Measurements from ENCODE around the gene DST.
A peak's percentile ranks its signal among the peaks of the same experiment; 100 is the strongest.
"Not testable (repeated sequence)": the region's sequence is repeated elsewhere in the genome, so short reads cannot be mapped to it uniquely, and the experiment has no call there.

The DST gene

DNA sequence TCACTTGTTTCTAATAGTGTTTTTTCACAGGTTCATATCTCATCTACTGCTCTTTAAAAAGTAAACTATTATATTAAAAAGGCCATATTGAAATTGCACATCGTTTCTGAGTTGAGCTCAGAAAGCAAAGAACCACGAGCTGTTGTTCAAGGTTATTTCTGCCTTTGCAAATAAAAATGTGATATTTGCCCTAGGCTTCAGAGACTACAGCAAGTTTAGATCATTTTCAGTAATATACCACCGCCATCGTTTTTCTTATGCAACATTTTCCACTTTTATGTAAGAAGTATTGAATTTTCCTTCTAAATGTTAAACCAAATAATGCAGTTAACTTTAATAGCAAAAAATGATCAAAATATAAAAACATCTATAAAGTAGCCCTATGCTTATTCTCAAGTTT is 71.1 kb downstream of the DST start:
- DNase-seq (ENCODE audit: low spot score), result no peak

DNA sequence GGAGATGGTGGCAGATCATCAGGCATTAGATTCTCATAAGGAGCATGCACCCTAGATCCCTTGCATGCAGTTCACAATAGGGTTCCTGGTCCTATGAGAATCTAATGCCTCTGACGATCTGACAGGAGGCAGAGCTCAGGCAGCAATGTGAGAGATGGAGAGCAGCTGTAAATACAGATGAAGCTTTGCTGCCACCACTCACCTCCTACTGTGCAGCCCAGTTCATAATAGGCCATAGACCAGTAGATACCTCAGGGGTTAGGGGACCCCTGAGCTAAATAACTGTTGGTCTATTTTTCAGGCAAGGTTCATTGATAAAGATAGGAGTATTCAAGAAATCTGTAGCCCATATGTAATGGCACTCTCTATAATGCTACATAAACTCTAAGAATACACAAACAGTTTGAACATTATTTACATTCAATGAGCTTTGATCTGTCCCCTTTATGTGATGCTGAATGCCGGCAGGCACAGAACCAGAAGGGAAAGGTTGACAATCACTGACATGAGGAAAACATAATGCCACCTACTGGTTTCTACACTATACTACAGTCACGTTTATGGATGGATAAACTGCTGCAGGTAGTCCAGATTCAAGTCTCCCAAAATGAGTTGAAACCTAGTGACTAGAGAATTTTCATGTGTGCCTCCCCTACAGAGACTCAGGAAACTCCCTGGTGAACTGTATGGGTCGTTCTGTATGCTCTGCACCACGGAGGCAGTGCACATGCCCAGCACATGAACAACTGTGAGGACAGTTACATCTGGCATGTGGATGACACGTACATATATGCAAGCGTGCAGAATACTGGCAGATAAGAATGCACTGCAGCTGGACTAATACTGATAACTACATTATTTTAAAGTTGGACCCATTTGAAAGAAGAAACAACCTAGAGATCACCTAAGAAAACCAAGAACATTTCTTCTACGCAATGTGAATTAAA is 72.0 kb downstream of the DST start:
- peak; percentile 66 for DNase-seq (ENCODE audit: low spot score)

GRCh38 chr6:56567501-56567900 is 75.2 kb downstream of the DST start:
- DNase-seq (ENCODE audit: low spot score), result no peak

DNA sequence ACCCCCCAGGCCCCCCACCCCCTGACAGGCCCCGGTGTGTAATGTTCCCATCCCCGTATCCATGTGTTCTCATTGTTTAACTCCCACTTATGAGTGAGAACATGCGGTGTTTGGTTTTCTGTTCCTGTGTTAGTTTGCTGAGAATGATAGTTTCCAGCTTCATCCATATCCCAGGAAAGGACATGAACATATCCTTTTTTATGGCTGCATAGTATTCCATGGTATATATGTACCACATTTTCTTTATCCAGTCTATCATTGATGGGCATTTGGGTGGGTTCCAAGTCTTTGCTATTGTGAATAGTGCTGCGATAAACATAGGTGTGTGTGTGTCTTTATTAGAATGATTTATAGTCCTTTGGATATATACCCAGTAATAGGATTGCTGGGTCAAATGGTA is 80.0 kb downstream of the DST start:
- not testable (repeated sequence) for DNase-seq (ENCODE audit: low spot score)

- no peak for DNase-seq (ENCODE audit: low spot score)
Observed at GRCh38 chr6:56556751-56557540, 85.7 kb downstream of the DST start.

GRCh38 chr6:56555438-56555872 is 87.2 kb downstream of the DST start:
- DNase-seq (ENCODE audit: low spot score), result no peak

DNA sequence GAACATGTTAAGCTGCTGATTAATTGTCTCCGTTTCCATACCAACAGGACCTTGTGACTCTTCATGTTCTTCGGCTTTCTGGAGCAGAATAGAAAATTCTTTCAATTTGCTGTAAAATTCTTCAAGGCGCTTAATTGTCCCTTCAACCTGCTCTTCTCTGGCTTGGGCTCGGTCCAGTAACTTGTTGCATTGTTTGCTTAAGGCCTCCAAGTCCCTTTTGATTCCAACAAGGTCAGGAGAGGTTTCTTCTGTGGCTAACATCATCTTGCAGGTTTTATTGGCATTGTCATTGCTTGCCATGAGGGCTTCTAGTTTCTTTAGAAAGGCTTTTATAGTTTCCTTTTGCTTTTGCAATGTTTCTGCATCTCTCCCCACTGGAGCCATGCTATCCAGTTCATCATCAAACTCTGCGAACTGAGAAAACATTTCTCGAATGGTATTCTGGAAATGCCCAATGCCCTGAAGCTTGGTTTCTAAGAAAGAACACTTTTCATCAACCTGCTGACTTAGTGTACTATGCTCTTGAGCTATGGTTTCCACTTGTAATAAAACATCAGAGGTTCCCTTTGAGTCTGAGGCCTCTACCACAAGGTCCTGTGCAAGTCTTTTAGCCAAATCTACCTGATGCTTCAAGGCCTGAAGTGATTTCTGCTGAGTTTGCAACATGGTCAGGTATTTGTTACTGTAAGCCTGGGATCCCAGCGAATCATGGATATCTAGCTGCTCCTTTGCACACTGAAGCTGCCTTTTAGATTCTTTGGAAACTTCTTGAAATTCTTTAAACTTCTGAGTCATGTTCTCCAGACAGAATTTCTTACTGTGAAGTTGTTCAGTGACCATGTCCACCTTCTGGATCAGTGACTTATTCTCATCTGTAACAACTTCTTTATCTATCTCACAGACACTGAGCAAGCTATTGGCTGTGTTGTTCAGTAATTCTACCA is 90.2 kb downstream of the DST start:
- DNase-seq (ENCODE audit: low spot score), result no peak

DNA sequence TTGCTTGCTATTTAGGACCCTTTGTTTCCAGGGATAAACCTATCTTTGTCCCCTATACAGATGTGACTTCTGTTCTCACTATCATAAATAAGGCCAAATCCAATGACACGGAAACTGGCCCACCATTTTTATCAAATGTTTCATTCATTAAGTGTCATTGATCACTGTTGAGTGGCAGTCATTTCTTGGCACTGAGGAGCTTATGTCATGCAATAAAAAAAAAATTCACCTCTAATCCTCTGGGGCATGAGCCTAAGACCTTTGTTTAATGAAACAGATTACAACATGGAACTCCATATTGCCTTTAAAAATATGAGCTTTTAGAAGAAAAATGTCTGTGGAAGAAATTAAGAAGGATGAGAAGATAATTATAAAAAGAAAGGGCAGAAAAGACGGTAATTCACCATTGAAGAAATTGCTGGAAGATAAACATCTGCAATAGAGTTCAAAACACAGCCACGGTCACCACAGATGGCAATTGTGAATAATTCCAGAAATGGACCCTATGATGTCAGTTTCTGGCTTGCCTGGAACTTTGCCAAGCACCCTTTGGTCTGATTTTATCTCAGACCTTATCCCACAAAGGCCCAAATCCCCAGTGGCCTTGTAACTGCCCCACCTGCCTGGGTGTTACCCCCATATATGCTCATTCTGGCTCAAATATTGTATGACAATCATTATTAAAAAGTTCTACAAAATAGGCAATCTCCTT is 91.1 kb downstream of the DST start:
- DNase-seq (ENCODE audit: low spot score), result no peak

- no peak for DNase-seq (ENCODE audit: low spot score)
Observed at GRCh38 chr6:56550301-56550700, 92.4 kb downstream of the DST start.

GRCh38 chr6:56549014-56549413 is 93.7 kb downstream of the DST start:
- no peak for DNase-seq (ENCODE audit: low spot score)

GRCh38 chr6:56547687-56548086 is 95.0 kb downstream of the DST start:
- DNase-seq (ENCODE audit: low spot score), result no peak

GRCh38 chr6:56542364-56543331 is 100.0 kb downstream of the DST start:
- peak; percentile 97 for DNase-seq (ENCODE audit: low spot score)

DNA sequence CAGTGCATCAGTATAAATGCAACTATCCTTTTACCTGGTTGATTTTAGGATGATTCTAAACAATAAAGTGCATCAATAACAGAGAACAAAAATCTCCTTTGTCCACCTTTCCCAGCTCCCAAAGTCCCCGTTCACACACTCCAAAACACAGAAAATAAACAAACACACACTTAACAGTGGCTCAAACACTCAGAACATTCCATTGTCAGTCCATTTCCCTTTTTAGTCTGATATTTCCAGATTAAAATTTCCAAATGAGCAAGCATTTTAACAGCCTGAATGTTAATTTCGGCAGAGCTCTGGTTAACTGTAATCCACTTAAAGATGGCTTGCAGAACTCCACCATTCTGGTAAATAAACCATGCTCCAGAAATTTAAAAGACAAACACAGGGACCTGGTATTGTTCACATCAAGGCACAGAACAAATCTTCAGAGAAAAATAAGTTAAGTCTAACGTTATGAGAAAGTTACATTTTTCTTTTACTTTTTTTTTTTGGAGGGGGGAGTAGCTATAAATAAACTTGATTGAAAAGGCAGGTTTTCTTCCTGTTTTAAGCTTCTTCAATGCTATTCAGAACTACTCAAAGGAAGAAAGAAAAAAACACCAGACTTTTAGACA is 100.8 kb downstream of the DST start:
- peak; percentile 23 for DNase-seq (ENCODE audit: low spot score)

DNA sequence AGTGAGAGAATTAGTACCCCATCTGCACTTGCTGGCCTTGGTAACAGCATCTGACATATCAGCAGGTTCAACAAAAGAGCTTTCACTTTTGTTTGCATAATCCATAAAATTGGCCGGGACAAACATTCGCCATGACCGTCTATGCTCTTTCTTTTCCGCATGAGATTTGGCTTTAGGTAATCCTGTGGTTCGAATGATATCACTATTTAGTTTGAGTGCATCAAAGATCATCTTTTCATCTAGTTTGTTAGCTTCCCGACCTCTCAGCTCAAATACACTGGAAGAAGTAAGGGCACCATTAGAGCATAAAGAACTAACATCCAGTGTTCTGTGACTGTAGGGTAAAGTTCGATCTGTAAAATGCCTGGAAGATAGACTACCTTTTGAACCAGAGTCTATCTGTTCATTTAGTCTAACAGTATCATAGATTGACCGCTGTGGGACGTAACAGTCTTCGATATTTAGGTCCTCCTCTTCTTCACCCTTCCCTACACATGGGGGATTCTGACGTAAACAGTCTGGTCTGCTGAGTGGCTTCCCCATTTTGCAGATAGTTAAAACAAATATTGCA is 101.6 kb downstream of the DST start:
- DNase-seq (ENCODE audit: low spot score), result no peak

DNA sequence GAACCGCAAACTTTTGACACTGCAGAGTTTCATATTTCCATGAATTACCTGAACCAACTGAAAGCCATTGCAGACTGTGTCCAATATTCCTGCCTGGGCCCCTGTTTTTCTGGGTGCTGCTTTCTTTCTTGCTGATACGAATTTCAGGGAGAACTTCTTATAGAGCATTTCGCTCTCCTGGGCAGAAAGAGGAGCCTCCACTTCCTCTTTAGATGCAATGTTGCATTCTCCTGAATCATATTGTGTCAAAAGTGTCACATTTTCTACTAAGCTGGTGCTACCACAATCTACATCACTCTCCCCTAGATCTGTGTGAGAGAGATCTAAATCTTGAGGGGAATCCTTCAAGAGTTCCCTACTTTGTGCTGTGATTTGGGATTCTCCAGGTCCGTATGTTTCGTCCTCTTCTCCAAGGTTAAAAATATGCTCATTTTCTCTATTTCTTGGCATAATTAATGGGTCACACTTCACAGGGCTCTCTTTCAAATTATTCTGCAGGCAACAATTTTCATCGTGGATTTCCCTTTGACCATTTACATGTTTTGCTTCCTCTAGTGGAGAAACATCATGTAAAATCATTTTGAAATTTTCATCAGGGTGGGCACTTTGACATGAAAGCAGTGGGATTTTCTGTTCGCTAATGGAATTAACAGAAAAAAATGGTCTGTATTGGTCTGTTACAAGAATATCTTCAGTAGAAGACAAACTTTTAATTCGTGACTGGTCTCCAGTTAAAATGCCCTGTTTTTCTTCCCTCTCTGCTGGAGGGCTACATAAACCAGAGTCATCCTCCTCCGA is 102.3 kb downstream of the DST start:
- DNase-seq (ENCODE audit: low spot score), result no peak

DNA sequence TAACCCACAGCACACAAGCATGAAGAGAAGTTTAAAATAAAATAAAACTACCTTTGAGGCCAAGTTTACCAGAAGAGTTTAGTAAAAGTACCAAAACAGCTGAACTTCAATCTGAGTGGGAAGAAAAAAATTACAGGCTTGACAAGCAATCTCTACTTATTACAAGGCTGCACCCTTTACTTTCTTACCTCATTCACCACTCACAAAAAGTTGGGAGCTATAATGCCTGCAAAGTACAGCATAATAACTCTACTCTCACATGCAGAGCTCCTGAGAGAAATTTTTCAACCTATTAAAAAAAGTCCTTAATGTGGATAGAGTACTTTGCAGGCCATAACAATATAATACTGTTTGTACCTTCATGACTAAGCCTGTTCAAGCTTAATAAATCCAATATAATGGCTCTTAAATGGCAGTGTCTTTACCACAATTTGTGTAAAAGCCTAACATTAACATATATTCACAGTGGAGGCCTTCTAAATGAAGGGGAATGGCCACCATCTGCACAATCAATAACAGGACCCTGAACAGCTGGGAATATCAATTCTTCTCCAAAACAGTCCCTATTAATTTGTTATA is 103.1 kb downstream of the DST start:
- no peak for DNase-seq (ENCODE audit: low spot score)

DNA sequence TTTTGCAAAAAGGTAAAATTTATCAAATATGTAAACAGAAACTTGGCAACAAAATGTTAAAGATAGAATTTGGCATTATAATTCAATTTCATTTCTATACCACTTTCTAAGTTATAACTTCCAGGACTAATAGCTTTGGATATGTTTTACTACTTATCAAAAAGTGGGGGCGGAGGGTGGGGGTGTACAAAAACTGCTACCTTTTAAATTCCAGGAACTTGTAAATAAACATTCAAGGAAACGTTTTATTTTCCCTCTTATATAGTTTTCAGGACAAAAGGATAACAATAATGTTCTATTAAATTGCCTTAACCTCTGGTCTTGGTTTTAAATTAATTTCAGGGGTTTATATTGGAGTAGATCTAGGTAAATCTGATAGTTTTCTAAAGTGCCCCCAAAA is 103.8 kb downstream of the DST start:
- no peak for DNase-seq (ENCODE audit: low spot score)

GRCh38 chr6:56537223-56537770 is 105.4 kb downstream of the DST start:
- no peak for DNase-seq (ENCODE audit: low spot score)

Data from RKO (cell line).